ENCODE results near the gene CA4. TPM values are rescaled to one million over a fixed set of nuclear protein-coding genes. Genes with fewer than 3 reads are reported as not detected.

Gene CA4
- total and polyA plus RNA-seq, 9 of the 15 experiments (the other 6 are each of a cell fraction or from before 2014, with no cell fraction given), result 0.13 TPM; not detected in 7

- TF ChIP-seq BRD4 (IDR thresholded peaks at IDR 0.05), result no peak
- no peak for TF ChIP-seq NR3C1 (CRISPR knock-in tag; IDR thresholded peaks at IDR 0.05)
- TF ChIP-seq PBX2 (CRISPR knock-in tag; IDR thresholded peaks at IDR 0.05; ENCODE audit: low read depth), result no peak
- TF ChIP-seq PBX2 (tag; conservative IDR thresholded peaks at IDR 0.05; ENCODE audit: low read depth), result no peak
These were observed 14.4 kb upstream of the CA4 start (continued) for GRCh38 chr17:60135151-60135950.

GRCh38 chr17:60135951-60136666 lies 13.7 kb upstream of the CA4 start:
- no peak for DNase-seq (ENCODE audit: extremely low read depth in 1 of 4, low spot score in 3 of 4)
- Histone ChIP-seq H3K9me1 (ENCODE audit: control insufficient read depth, insufficient read depth, low read length) (no peaks in the 10 kb centered on the region), H2AFZ (ENCODE audit: low read depth, low read length) (peak overlapping the region; percentile 91), H3K79me2 (ENCODE audit: control insufficient read depth, insufficient read depth, low read length) (no peaks in the 10 kb centered on the region; the same call in 2 of the 3 replicates), H3K27ac (ENCODE audit: extremely low read depth, low read depth, low read length) (no peak overlapping the region), H3K4me3 (peak overlapping the region; percentile 46; the same call in 1 of the 2 replicates), H3K4me1 (replicated peaks in 1 of 2; ENCODE audit: control insufficient read depth in 2 of 2, insufficient read depth in 2 of 2, low read length in 2 of 2) (peaks cover 8 to 27% of the 10 kb centered on the region in 2 experiments; a peak in 3 of 5 replicates), H3K27me3 (ENCODE audit: control insufficient read depth in 2 of 2, insufficient read depth in 2 of 2, low read length in 2 of 2) (peaks cover 3 to 25% of the 10 kb centered on the region in 2 experiments; a peak in 4 of 5 replicates), H3K36me3 (ENCODE audit: control insufficient read depth, insufficient read depth, low read length) (peaks cover 6% of the 10 kb centered on the region; the same call in 2 of the 3 replicates), H3K4me2 (ENCODE audit: insufficient read depth, low read length) (peak overlapping the region; percentile 91), H3K9ac (ENCODE audit: insufficient read depth in 1 of 2, low read depth in 2 of 2, low read length in 2 of 2) (0 out of 4 replicates have a peak overlapping the region, but pooled peaks of 1 of the 2 experiments have one; percentile 5), H4K20me1 (replicated peaks; ENCODE audit: control insufficient read depth, insufficient read depth, low read length) (peaks cover 12% of the 10 kb centered on the region), H3K9me3 (replicated peaks; ENCODE audit: control insufficient read depth, insufficient read depth, low read depth, low read length) (no peaks in the 10 kb centered on the region)
- no peak for FAIRE-seq
- ChIA-PET CTCF (ENCODE audit: low intra/inter-chr PET ratio) (no interaction called here), POLR2A (interaction anchor here (0.6 to 0.7 kb wide), 3 partner anchors 10 to 104 kb away, joined by 3 to 4 read pairs (median 4); no protein-coding TSS in a partner anchor)
- 67% methylated on average over 13 of the region's 13 CpGs for WGBS (ENCODE audit: insufficient coverage, low coverage, missing lambda C conversion rate)
- intact Hi-C loops (cut with micrococcal nuclease) (no loop called here), in situ Hi-C loops (cut with MboI) (no loop called here)
- BruUV-seq (replicated peaks), result no TSS peak
- ATAC-seq, result no peak
- no peak for TF ChIP-seq PCBP1 (IDR thresholded peaks at IDR 0.05; ENCODE audit: low read depth, low read length, poor library complexity, severe bottlenecking)
- TF ChIP-seq BCLAF1 (IDR thresholded peaks at IDR 0.05; ENCODE audit: borderline replicate concordance in 1 of 2, control insufficient read depth in 1 of 2, low read depth in 2 of 2, low read length in 1 of 2), result no peak
- TF ChIP-seq ASH1L (IDR thresholded peaks at IDR 0.05; ENCODE audit: borderline replicate concordance, low read depth, partially characterized antibody), result no peak
- no peak for TF ChIP-seq ZNF444 (CRISPR knock-in tag; IDR thresholded peaks at IDR 0.05)
- TF ChIP-seq EHMT2 (IDR thresholded peaks at IDR 0.05), result 0 out of 2 replicates have a peak, but pooled peaks have one; percentile 0
- 0 out of 2 replicates have a peak, but pooled peaks have one; percentile 4 for TF ChIP-seq USF1 (CRISPR knock-in tag; IDR thresholded peaks at IDR 0.05)
